Mucosa of gallbladder (tissue), 1 donor: ENCODE results near the gene ZSCAN1. TPM values are rescaled to one million over a fixed set of nuclear protein-coding genes. Genes with fewer than 3 reads are reported as not detected.
"Not testable (repeated sequence)": the region's sequence is repeated elsewhere in the genome, so short reads cannot be mapped to it uniquely, and the experiment has no call there.

Source experiments
- DNase-seq: peaks from one replicate; pipeline ENCODE4 v3.0.0-alpha.2; 2020; ENCODE audit warnings: low spot score
- total RNA-seq: library from RNA; stranded (reverse); gene quantifications from one replicate; pipeline ENCODE4 v1.2.1, GENCODE V29; 2021
- donor health status: DM: no; HTN: no; CAD: no.

The ZSCAN1 gene
- 1.3 TPM for total RNA-seq

- peak; percentile 96 for DNase-seq
These were observed at the start of gene ZSCAN1 for GRCh38 chr19:58033741-58034476. ZSCAN1 (plus strand) TSS chr19:58034025; CDS start chr19:58037837, 3,812 bp downstream.

GRCh38 chr19:57992841-57993240 is 41.0 kb upstream of the ZSCAN1 start:
- DNase-seq: no peak

GRCh38 chr19:58000677-58001076 is 33.1 kb upstream of the ZSCAN1 start:
- DNase-seq: no peak

- no peak for DNase-seq
These were observed 31.9 kb upstream of the ZSCAN1 start for GRCh38 chr19:58001895-58002369.

GRCh38 chr19:58002384-58003173 is 31.2 kb upstream of the ZSCAN1 start, which contains the start of gene ZNF606:
ZNF606 (minus strand) TSS chr19:58002820; CDS start chr19:58001319, 1,501 bp downstream.
- peak; percentile 84 for DNase-seq

- DNase-seq: no peak
These were observed 30.5 kb upstream of the ZSCAN1 start for GRCh38 chr19:58003174-58003828.

GRCh38 chr19:58007285-58007684 is 26.5 kb upstream of the ZSCAN1 start:
- no peak for DNase-seq

- DNase-seq: not testable (repeated sequence)
These were observed 24.9 kb upstream of the ZSCAN1 start for GRCh38 chr19:58008877-58009276.

- DNase-seq: no peak
These were observed 24.5 kb upstream of the ZSCAN1 start for GRCh38 chr19:58009301-58009665.

- DNase-seq: peak; percentile 94
These were observed 24.0 kb upstream of the ZSCAN1 start for GRCh38 chr19:58009666-58010301.

- DNase-seq: no peak
These were observed 23.3 kb upstream of the ZSCAN1 start for GRCh38 chr19:58010507-58010906.

- no peak for DNase-seq
These were observed 19.7 kb upstream of the ZSCAN1 start for GRCh38 chr19:58014141-58014540.

GRCh38 chr19:58020129-58020528 is 13.7 kb upstream of the ZSCAN1 start:
- DNase-seq: no peak

- peak; percentile 80 for DNase-seq
These were observed 12.1 kb upstream of the ZSCAN1 start for GRCh38 chr19:58021541-58022282.

- no peak for DNase-seq
These were observed 11.6 kb upstream of the ZSCAN1 start for GRCh38 chr19:58022283-58022660.

GRCh38 chr19:58024661-58025060 is 9.2 kb upstream of the ZSCAN1 start:
- no peak for DNase-seq

- DNase-seq: no peak
These were observed 610 bp downstream of the ZSCAN1 start for GRCh38 chr19:58034477-58034793.

GRCh38 chr19:58035863-58036262 is 2.0 kb downstream of the ZSCAN1 start:
- no peak for DNase-seq

GRCh38 chr19:58037927-58038687 is 4.3 kb downstream of the ZSCAN1 start:
- no peak for DNase-seq

GRCh38 chr19:58038688-58039204 is 4.9 kb downstream of the ZSCAN1 start:
- no peak for DNase-seq
